SK-N-SH (cell line): ENCODE data around the gene LRRC49. TPM values are rescaled to one million over a fixed set of nuclear protein-coding genes. Genes with fewer than 3 reads are reported as not detected.

Experiments used
- CTCF ChIA-PET: fragments of 300-600, 350-600 bp; formaldehyde crosslinking; extraction: SDS; loops from one replicate; lab custom pipeline; 2021; lab: Yijun Ruan, JAX
- POLR2A ChIA-PET: fragments of 350-600 bp; sonication (Branson Sonifier 250); formaldehyde crosslinking; extraction: SDS; loops from one replicate; lab custom pipeline; 2020; ENCODE audit warnings: antibody characterized with exemption, inconsistent platforms; lab: Yijun Ruan, JAX
- DNase-seq: peaks from one replicate; pipeline ENCODE4 v3.0.0; 2012
- H2AFZ ChIP-seq: fragments of 200-600 bp; sonication (generic); 2 replicates; pipeline ENCODE4 v1.8.1; 2016; ENCODE audit warnings: antibody characterized with exemption, mild to moderate bottlenecking, low read depth
- H3F3A ChIP-seq: fragments of 200-600 bp; sonication (generic); replicated peaks from 2 replicates; pipeline ENCODE3; 2016; ENCODE audit warnings: antibody characterized with exemption, mild to moderate bottlenecking; ENCODE audit not compliant: insufficient read depth
- H3K27ac ChIP-seq, 2 experiments: fragments of 200-500 bp in 1 of 2; fragments of 200-600 bp in 1 of 2; sonication (Bioruptor generic) in 1 of 2; sonication (generic), shearing (Covaris generic) in 1 of 2; 2 replicates each; pipeline versions ENCODE4 v1.5.1 to v1.6.1; 2014 to 2016; ENCODE audit warnings: low read depth in 2 of 2, inconsistent platforms in 1 of 2, low read length in 1 of 2, mild to moderate bottlenecking in 1 of 2, mixed read lengths in 1 of 2
- H3K27me3 ChIP-seq: fragments of 200-600 bp; sonication (generic), shearing (Covaris generic); 2 replicates; pipeline ENCODE4 v1.6.1; 2016; ENCODE audit warnings: mixed run types; ENCODE audit not compliant: insufficient read depth
- H3K36me3 ChIP-seq, 2 experiments: fragments of 200-500 bp in 1 of 2; fragments of 200-600 bp in 1 of 2; sonication (Bioruptor generic) in 1 of 2; sonication (generic) in 1 of 2; replicated peaks in 1 of 2; 2 replicates each; pipeline versions ENCODE3 to v1.5.1; 2014 to 2016; ENCODE audit warnings: low read length in 1 of 2, mild to moderate bottlenecking in 1 of 2; ENCODE audit not compliant: insufficient read depth in 2 of 2, control insufficient read depth in 1 of 2
- H3K4me1 ChIP-seq, 2 experiments: fragments of 200-500 bp in 1 of 2; fragments of 200-600 bp in 1 of 2; sonication (Bioruptor generic) in 1 of 2; sonication (generic), shearing (Covaris generic) in 1 of 2; 2 replicates each; pipeline versions ENCODE4 v1.5.1 to v1.6.1; 2014 to 2016; ENCODE audit warnings: low read depth in 1 of 2, low read length in 1 of 2, mixed run types in 1 of 2; ENCODE audit not compliant: insufficient read depth in 2 of 2, control insufficient read depth in 1 of 2
- H3K4me2 ChIP-seq: fragments of 200-600 bp; sonication (generic), shearing (Covaris generic); 2 replicates; pipeline ENCODE4 v1.6.1; 2017; ENCODE audit warnings: mixed run types
- H3K4me3 ChIP-seq, 2 experiments: fragments of 200-500 bp in 1 of 2; fragments of 200-600 bp in 1 of 2; sonication (Bioruptor generic) in 1 of 2; sonication (generic), shearing (Covaris generic) in 1 of 2; 2 replicates each; pipeline versions ENCODE4 v1.5.1 to v1.8.1; 2014 to 2016; ENCODE audit warnings: low read depth in 2 of 2, inconsistent platforms in 1 of 2, low read length in 1 of 2, mild to moderate bottlenecking in 1 of 2, mixed read lengths in 1 of 2, moderate library complexity in 1 of 2
- H3K79me2 ChIP-seq: fragments of 200-600 bp; sonication (generic); 2 replicates; pipeline ENCODE4 v1.8.1; 2017; ENCODE audit warnings: mild to moderate bottlenecking; ENCODE audit not compliant: insufficient read depth
- H3K9ac ChIP-seq: fragments of 200-600 bp; sonication (generic); 2 replicates; pipeline ENCODE4 v1.6.1; 2017; ENCODE audit warnings: mixed run types
- H3K9me2 ChIP-seq: fragments of 200-600 bp; sonication (generic); 2 replicates; pipeline ENCODE4 v1.6.1; 2017; ENCODE audit warnings: mixed run types
- H3K9me3 ChIP-seq: fragments of 200-600 bp; sonication (generic); 2 replicates; pipeline ENCODE4 v1.6.1; 2017; ENCODE audit warnings: mixed run types, mild to moderate bottlenecking, moderate library complexity
- H4K20me1 ChIP-seq: fragments of 200-600 bp; sonication (generic); 2 replicates; pipeline ENCODE4 v1.6.1; 2017; ENCODE audit warnings: mild to moderate bottlenecking, mixed run types; ENCODE audit not compliant: insufficient read depth
- CHD2 ChIP-seq: fragments of 150-350 bp; IDR thresholded peaks from 2 replicates; pipeline ENCODE4 v1.6.1; 2018; ENCODE audit warnings: low read length; ENCODE audit not compliant: partially characterized antibody
- CTCF ChIP-seq: fragments of 200-600 bp; sonication (generic); IDR thresholded peaks from 2 replicates; pipeline ENCODE4 v1.6.1; 2017; ENCODE audit warnings: antibody characterized with exemption, mild to moderate bottlenecking, moderate library complexity
- ELF1 ChIP-seq: IDR thresholded peaks from 2 replicates; pipeline ENCODE4 v1.4.0; 2012
- EP300 ChIP-seq, 2 experiments: IDR thresholded peaks; 2 replicates each; pipeline versions ENCODE4 v1.4.0 to v1.6.1; 2012; ENCODE audit warnings: borderline replicate concordance in 1 of 2, low read depth in 1 of 2, low read length in 1 of 2
- EZH2phosphoT487 ChIP-seq: fragments of 200-600 bp; sonication (generic); IDR thresholded peaks from 2 replicates; pipeline ENCODE4 v1.6.1; 2017; ENCODE audit warnings: low read depth, mixed run types, mild to moderate bottlenecking, antibody characterized with exemption, moderate library complexity, borderline replicate concordance
- FOSL2 ChIP-seq: IDR thresholded peaks from 2 replicates; pipeline ENCODE4 v1.4.0; 2012; ENCODE audit warnings: low read depth, mild to moderate bottlenecking, moderate library complexity, borderline replicate concordance
- FOXM1 ChIP-seq: IDR thresholded peaks from 2 replicates; pipeline ENCODE4 v1.4.0; 2012; ENCODE audit warnings: low read depth, mild to moderate bottlenecking
- GATA2 ChIP-seq: sonication (generic); formaldehyde crosslinking; IDR thresholded peaks from 2 replicates; pipeline ENCODE4 v1.5.0; 2020; ENCODE audit warnings: mild to moderate bottlenecking, missing genetic modification reagents
- PBX3 ChIP-seq: IDR thresholded peaks from 2 replicates; pipeline ENCODE4; 2012
- POLR2AphosphoS5 ChIP-seq: IDR thresholded peaks from 2 replicates; pipeline ENCODE4 v1.6.1; 2012; ENCODE audit warnings: low read depth, low read length
- REST ChIP-seq: IDR thresholded peaks from 2 replicates; pipeline ENCODE4 v1.6.1; 2012; ENCODE audit warnings: mild to moderate bottlenecking, low read depth, low read length, moderate library complexity
- TAF1 ChIP-seq: IDR thresholded peaks from 2 replicates; pipeline ENCODE4 v1.6.1; 2012; ENCODE audit warnings: low read depth, mild to moderate bottlenecking, low read length, moderate library complexity, borderline replicate concordance
- USF2 ChIP-seq: fragments of 150-350 bp; IDR thresholded peaks from 2 replicates; pipeline ENCODE4 v1.6.1; 2017; ENCODE audit warnings: antibody characterized with exemption, low read length, low read depth, borderline replicate concordance
- YY1 ChIP-seq: IDR thresholded peaks from 2 replicates; pipeline ENCODE4 v1.4.0; 2012; ENCODE audit warnings: low read depth, mild to moderate bottlenecking
- ZBTB33 ChIP-seq: IDR thresholded peaks from 2 replicates; pipeline ENCODE4 v1.4.0; 2012; ENCODE audit warnings: low read depth, borderline replicate concordance
- WGBS: methylation state at CpG from one replicate; pipeline ENCODE4 v1.1.6; 2017; ENCODE audit warnings: low lambda C conversion rate; 5-methylcytosine and 5-hydroxymethylcytosine counted together
- polyA plus RNA-seq, 3 experiments: library from polyadenylated mRNA; depleted of rRNA; stranded (reverse); fragments of >200 nt; gene quantifications; 2 replicates each; pipeline ENCODE4 v1.2.3, GENCODE V29; 2012
- TF ChIP-seq, protein P1 (sequence below): IDR thresholded peaks from 2 replicates; pipeline ENCODE4 v1.4.0; 2012; ENCODE audit warnings: low read depth
- TF ChIP-seq, protein P2 (sequence below): IDR thresholded peaks from 2 replicates; pipeline ENCODE4 v1.4.0; 2012; ENCODE audit warnings: low read depth, borderline replicate concordance
- TF ChIP-seq, protein P3 (sequence below): fragments of 150-350 bp; IDR thresholded peaks from 2 replicates; pipeline ENCODE4 v1.6.1; 2016; ENCODE audit warnings: mild to moderate bottlenecking, low read depth, low read length

LRRC49 gene
- polyA plus RNA-seq, 1 of the 3 experiments (the other 2 are of a cell fraction) = 7.2 TPM

DNA sequence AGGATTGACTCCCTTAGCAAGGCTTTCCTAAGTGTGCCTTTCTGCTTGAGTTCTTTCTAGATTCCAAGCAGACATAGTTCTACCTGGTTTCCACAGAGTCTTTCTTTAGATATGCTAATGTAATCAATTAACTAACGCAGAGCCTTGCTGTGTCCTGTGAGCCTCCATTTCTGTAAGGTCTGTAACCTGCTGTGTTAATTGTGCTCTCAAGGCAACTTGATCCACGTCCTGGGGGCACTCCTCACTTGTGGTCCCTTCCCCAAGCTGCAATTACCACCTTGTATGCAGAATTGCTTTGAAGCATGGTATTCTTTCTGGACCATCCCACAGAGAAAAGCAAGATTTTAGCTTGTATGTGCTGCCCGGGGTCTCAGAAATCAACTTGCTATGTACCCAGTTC lies 193.2 kb downstream of the LRRC49 start:
- Histone ChIP-seq H3K27me3 (no peaks in the 10 kb centered on the region), H3K4me2 (no peak overlapping the region), H3K36me3 (peaks cover 0 to 4% of the 10 kb centered on the region in 2 experiments), H3K4me1 (no peaks in the 10 kb centered on the region), H3K79me2 (no peaks in the 10 kb centered on the region)
- POLR2A ChIA-PET = no interaction called here
- CTCF ChIA-PET = no interaction called here
- WGBS = 74% methylated on average over 3 of the region's 3 CpGs
- no peak for DNase-seq
- TF ChIP-seq TAF1 (no peak), ELF1 (no peak), FOXM1 (no peak), FOSL2 (no peak), ZBTB33 (no peak), GATA2 (CRISPR knock-in tag) (no peak), USF2 (no peak), CTCF (no peak), REST (no peak), POLR2AphosphoS5 (no peak), YY1 (no peak), PBX3 (no peak), EP300 (IDR thresholded peaks at IDR 0.05; ENCODE audit: borderline replicate concordance in 1 of 2, low read depth in 1 of 2, low read length in 1 of 2) (no peak), CHD2 (no peak), EZH2phosphoT487 (no peak)
- TF ChIP-seq, protein P1, sequence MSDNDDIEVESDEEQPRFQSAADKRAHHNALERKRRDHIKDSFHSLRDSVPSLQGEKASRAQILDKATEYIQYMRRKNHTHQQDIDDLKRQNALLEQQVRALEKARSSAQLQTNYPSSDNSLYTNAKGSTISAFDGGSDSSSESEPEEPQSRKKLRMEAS = no peak
- TF ChIP-seq, protein P2, sequence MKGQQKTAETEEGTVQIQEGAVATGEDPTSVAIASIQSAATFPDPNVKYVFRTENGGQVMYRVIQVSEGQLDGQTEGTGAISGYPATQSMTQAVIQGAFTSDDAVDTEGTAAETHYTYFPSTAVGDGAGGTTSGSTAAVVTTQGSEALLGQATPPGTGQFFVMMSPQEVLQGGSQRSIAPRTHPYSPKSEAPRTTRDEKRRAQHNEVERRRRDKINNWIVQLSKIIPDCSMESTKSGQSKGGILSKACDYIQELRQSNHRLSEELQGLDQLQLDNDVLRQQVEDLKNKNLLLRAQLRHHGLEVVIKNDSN = no peak
- TF ChIP-seq, protein P3, sequence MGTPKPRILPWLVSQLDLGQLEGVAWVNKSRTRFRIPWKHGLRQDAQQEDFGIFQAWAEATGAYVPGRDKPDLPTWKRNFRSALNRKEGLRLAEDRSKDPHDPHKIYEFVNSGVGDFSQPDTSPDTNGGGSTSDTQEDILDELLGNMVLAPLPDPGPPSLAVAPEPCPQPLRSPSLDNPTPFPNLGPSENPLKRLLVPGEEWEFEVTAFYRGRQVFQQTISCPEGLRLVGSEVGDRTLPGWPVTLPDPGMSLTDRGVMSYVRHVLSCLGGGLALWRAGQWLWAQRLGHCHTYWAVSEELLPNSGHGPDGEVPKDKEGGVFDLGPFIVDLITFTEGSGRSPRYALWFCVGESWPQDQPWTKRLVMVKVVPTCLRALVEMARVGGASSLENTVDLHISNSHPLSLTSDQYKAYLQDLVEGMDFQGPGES = no peak
- TF ChIP-seq, all 33 proteins: peak for 0
- H3K27ac ChIP-seq = no peak overlapping the region
- no peak overlapping the region for H3K9ac ChIP-seq
- no peak overlapping the region for H3K4me3 ChIP-seq
- H3K9me3 ChIP-seq = peaks cover 3% of the 10 kb centered on the region; the same call in 1 of the 2 replicates
- H3K9me2 ChIP-seq = no peaks in the 10 kb centered on the region
- no peak overlapping the region for H2AFZ ChIP-seq
- no peaks in the 10 kb centered on the region for H4K20me1 ChIP-seq
- H3F3A ChIP-seq = peaks cover 11% of the 10 kb centered on the region
